Right atrium auricular region (tissue), 2 donors: ENCODE results near the gene CRPPA. TPM values are rescaled to one million over a fixed set of nuclear protein-coding genes. Genes with fewer than 3 reads are reported as not detected.

Source experiments
- DNase-seq: peaks from one replicate; pipeline ENCODE4 v3.0.0-alpha.2; 2019; ENCODE audit warnings: low spot score
- H3K27ac ChIP-seq, 2 donors: fragments of 200-600 bp; sonication (generic); 1 replicate in 1 of 2; 2 replicates in 1 of 2; pipeline ENCODE4 v1.5.1; 2016 to 2019
- H3K27me3 ChIP-seq, 2 donors: fragments of 200-600 bp; sonication (generic); one replicate each; pipeline versions ENCODE4 v1.5.1 to v1.6.0; 2017 to 2019
- H3K36me3 ChIP-seq: fragments of 200-600 bp; sonication (generic); one replicate; pipeline ENCODE4 v1.5.1; 2016
- H3K4me1 ChIP-seq, 2 donors: fragments of 200-600 bp; sonication (generic); one replicate each; pipeline versions ENCODE4 v1.5.1 to v1.6.0; 2017 to 2019
- H3K4me3 ChIP-seq, 2 donors: fragments of 200-600 bp; sonication (generic); 1 replicate in 1 of 2; 2 replicates in 1 of 2; pipeline ENCODE4 v1.5.1; 2017 to 2019; ENCODE audit warnings: mild to moderate bottlenecking in 1 of 2, moderate library complexity in 1 of 2
- H3K9me3 ChIP-seq, 2 donors: fragments of 200-600 bp; sonication (generic); one replicate each; pipeline ENCODE4 v1.5.1; 2019
- total RNA-seq, 2 donors: library from RNA; depleted of rRNA; stranded (reverse); fragments of >200 nt; gene quantifications; one replicate each; pipeline ENCODE4 v1.1.0, GENCODE V29; 2016
- TF ChIP-seq, protein P1 (sequence below), 2 donors: fragments of 200-600 bp; sonication (generic); IDR thresholded peaks; one replicate each; pipeline ENCODE4 v1.5.1; 2019; ENCODE audit warnings: antibody characterized with exemption in 2 of 2

The CRPPA gene
- total RNA-seq, 2 donors from 2014 or later: 2.2 to 8.0 TPM

DNA sequence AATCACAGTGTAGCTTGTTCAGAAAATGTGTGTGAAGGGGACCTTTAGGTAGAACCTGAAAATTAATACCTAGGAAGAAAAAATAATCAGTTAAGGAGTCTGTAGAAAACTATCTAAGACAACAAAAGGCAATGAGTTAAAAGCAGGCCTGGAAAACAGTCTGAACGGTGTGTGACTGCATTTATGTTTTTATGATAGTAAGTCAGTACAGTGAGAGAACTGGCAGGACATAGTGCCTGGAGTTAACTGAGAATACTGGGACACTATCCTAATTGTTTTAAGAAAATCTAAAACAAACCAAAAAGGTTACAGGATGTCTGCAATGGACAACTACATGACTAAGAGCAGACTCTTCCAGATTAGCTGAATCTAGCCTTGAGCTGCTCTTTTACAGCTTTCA, 17.9 kb downstream of the CRPPA start:
- DNase-seq: no peak
- no peak overlapping the region for H3K4me3 ChIP-seq
- no peaks in the 10 kb centered on the region for H3K27me3 ChIP-seq
- peaks cover 6 to 13% of the 10 kb centered on the region in 2 donors for H3K9me3 ChIP-seq
- H3K36me3 ChIP-seq: no peaks in the 10 kb centered on the region
- no peaks in the 10 kb centered on the region for H3K4me1 ChIP-seq
- H3K27ac ChIP-seq: no peak overlapping the region
- TF ChIP-seq, protein P1, sequence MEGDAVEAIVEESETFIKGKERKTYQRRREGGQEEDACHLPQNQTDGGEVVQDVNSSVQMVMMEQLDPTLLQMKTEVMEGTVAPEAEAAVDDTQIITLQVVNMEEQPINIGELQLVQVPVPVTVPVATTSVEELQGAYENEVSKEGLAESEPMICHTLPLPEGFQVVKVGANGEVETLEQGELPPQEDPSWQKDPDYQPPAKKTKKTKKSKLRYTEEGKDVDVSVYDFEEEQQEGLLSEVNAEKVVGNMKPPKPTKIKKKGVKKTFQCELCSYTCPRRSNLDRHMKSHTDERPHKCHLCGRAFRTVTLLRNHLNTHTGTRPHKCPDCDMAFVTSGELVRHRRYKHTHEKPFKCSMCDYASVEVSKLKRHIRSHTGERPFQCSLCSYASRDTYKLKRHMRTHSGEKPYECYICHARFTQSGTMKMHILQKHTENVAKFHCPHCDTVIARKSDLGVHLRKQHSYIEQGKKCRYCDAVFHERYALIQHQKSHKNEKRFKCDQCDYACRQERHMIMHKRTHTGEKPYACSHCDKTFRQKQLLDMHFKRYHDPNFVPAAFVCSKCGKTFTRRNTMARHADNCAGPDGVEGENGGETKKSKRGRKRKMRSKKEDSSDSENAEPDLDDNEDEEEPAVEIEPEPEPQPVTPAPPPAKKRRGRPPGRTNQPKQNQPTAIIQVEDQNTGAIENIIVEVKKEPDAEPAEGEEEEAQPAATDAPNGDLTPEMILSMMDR (IDR thresholded peaks at IDR 0.05): no peak

DNA sequence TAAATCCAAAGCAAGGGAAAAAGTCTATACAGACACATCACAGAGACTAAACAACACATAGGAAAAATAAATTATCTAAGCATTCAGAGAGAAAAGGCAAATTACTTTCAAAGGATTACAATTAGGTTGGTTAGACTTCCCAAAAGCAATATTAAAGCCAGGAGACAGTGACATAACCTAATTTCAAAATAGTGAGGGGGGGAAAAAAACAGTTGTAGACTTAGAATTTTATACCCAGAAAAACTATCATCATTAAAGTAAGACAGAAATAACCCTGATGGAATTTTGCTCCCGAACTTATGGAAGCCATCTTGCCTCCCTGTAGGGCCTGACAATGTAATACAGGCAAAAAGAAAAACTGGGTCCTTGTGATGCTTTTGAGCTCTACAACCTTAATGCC, 18.4 kb downstream of the CRPPA start:
- Histone ChIP-seq H3K4me1 (no peaks in the 10 kb centered on the region), H3K27me3 (no peaks in the 10 kb centered on the region), H3K4me3 (no peak overlapping the region), H3K36me3 (no peaks in the 10 kb centered on the region), H3K27ac (no peak overlapping the region), H3K9me3 (peaks cover 6 to 13% of the 10 kb centered on the region in 2 donors)
- DNase-seq: no peak
- TF ChIP-seq, protein P1 (IDR thresholded peaks at IDR 0.05): no peak

DNA sequence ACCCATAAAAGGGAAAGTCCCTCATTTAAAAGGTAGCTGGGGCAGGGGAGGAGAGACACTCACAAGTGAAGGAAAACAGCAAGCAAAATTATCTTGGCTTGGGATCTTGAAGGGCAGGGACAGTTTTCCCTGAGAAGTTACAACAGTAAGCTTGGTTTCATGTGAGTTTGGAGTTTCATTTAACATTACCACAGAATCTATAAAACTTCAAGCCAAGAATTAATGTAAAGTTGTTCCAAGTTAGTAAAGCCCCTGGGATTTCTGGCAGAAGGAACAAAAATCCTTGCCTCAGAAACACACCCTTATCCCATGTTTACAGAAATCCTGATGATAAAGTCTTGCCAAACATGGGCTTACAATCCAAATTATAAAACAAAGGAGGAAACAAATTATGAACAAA, 19.2 kb downstream of the CRPPA start:
- Histone ChIP-seq H3K27me3 (no peaks in the 10 kb centered on the region), H3K36me3 (no peaks in the 10 kb centered on the region), H3K27ac (no peak overlapping the region), H3K4me1 (no peaks in the 10 kb centered on the region), H3K4me3 (no peak overlapping the region), H3K9me3 (peaks cover 6 to 13% of the 10 kb centered on the region in 2 donors)
- TF ChIP-seq, protein P1 (IDR thresholded peaks at IDR 0.05): no peak
- no peak for DNase-seq

DNA sequence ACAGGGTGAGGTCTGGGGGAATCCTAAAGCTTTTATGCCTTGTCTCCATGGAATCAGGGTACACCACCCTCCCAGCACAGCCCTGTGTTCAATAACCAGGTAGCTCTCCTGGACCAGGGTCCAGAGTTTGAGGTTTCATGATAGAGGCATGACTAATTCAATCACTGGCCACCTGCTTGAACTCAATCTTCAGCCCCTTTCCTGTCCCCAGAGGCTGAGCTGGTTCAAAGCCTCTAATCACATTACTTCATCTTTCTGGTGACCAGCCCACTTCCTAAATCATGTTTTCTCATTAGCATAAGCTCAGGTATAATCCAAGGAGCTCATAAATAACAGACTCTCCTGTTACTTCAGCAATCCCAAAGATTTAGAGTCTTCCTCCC, 20.5 kb downstream of the CRPPA start:
- H3K9me3 ChIP-seq: peaks cover 6 to 13% of the 10 kb centered on the region in 2 donors
- TF ChIP-seq, protein P1 (IDR thresholded peaks at IDR 0.05): no peak

DNA sequence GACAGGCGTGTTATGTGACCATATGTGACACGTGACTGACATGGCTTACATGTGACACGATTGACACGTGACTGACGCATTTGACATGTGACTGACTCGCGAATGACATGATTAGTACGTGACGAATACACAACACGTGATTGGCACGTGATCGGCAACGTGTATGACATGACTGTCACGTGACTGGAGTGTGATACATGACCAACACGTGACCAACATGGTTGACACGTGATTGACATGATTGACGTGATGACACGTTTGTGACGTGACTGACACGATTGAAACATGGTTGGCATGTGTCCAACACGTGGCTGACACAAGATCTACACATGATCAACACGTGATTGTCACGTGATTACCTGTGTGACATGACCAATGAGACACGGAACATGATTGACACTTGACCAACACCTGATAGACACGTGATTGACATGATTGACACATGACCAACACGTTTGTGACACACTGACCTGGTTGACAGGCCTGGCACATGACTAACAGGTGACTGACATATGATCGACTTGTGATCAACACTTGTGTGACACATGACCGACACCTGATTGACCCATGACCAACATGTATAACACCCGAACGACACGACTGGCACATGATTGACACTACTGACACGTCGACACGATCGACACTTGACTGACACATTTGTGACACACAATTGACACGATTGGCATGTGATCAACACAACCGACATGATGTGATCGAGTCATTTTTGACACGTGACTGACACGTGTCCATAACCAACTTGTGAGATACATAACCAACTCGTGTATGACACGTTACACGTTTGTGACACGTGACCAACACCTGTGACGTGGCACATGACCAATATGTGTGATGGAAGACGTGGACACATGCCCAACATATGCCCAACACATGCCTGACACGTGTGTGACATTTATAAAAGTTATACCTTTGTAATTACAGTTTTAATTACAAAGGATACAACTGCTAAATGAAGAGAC, 21.1 kb downstream of the CRPPA start:
- Histone ChIP-seq H3K27me3 (no peaks in the 10 kb centered on the region), H3K9me3 (peaks cover 6 to 13% of the 10 kb centered on the region in 2 donors), H3K27ac (no peak overlapping the region), H3K4me3 (no peak overlapping the region), H3K4me1 (no peaks in the 10 kb centered on the region), H3K36me3 (no peaks in the 10 kb centered on the region)
- DNase-seq: no peak
- TF ChIP-seq, protein P1 (IDR thresholded peaks at IDR 0.05): no peak

More for the DNA sequence above, 20.5 kb downstream of the CRPPA start:
- DNase-seq: no peak
- no peak overlapping the region for H3K4me3 ChIP-seq
- H3K36me3 ChIP-seq: no peaks in the 10 kb centered on the region
- no peaks in the 10 kb centered on the region for H3K4me1 ChIP-seq
- no peak overlapping the region for H3K27ac ChIP-seq
- no peaks in the 10 kb centered on the region for H3K27me3 ChIP-seq
